Nucleus accumbens (tissue), 56 donors: Measurements from ENCODE around the gene PTPRN2.
"Not testable (repeated sequence)": the region's sequence is repeated elsewhere in the genome, so short reads cannot be mapped to it uniquely, and the experiment has no call there.

Experiments used
- DNase-seq, 56 donors: peaks; one replicate each; lab custom pipeline; 2025; lab: John Stamatoyannopoulos, UW

PTPRN2 gene

DNA sequence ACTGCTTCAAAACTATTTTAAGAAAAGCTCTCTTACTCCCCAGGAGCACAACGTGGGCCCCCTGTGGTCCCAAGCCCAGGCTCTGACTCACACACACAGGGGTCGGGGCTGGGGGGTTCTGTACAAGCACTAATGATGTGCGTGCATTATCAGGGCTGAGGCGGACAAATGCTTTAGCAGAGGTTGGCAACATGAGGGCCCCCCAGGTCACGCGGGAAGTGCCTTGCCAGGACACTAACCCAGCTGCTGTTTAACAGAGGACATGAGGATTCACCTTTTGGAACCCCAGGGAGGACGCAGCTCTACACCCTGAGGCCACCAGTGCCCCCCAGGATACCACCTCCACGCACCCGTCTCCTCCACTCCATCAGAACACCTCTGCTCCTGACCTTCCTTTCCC, 908.0 kb downstream of the PTPRN2 start:
- no peak for DNase-seq

DNA sequence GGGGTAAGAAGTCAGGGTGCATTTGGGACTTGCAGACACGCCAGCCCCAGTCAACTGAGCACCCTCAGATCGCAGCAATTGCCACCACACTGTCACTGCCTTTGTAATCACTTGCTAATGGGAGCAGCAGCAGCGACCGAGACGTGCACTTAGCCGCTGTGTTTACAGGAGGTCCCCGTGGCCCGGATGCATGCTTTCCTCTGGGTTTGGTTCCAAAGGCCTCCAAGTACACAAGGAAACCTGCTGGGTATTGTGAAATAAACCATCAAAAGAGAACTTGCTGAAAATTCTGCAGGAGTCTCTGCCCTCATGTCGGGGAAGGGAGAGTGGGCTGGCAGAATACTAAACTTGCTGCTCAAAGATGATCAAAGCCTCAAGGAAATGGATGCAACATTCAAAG, 909.1 kb downstream of the PTPRN2 start:
- peak in 2 of 56 donors; percentile 32 to 43 for DNase-seq

DNA sequence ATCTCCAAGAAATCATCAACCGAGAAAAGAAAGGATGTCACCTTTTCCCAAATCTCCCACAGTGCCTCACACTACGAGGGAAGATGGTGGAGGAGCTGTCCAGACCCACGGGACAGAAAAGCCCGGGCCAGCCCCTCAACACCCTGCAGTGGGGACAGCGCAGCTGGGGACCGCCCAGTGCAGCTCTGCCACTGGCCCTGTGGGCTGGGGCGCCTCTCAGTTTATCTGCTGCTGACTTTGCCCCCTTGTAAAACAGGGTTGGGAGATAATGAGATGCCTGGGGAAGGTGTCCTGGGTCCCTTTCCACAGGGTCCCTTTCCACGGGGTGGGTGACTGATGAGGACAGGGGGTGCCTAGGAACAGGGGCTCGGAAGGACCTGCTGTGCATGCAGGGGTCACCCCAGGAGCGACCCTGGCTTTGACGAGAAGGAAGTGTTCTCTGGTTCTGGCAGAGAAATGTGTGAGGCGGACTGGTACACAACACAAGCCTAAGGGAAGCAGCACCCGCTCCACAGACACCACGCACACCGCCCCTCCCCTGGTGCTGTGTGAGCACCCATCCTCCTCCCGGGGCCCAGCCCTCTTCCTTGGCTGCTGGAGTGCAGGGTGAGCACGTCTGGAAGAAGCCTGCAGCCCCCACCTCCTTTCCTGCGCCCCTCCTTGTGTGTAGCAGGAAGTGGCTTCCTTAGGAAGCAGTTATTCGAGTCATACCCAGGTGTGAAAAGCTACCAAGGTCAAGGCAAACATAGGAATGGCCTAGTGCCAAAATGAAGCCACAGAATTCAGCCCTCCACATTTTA, 911.0 kb downstream of the PTPRN2 start:
- DNase-seq, result no peak

DNA sequence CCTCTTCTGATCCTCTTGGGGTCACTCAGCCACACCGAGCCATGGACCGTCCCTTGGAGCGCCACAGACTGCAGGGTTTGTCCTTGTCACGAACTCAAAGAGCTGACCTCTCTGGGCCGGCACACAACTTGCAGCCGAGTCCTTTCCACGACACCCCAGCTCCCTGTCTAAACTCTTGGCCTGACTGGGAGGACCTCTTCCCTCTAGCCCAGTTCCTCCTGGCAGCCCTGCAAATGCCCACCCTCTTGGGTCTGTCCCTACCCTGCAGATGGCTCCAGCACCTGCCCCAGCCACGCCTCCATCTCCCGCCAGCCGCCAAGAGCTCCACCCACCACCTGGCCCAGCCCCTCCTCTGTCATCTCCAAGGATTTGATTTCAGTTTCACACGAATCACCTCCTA, 911.6 kb downstream of the PTPRN2 start:
- DNase-seq, result no peak

DNA sequence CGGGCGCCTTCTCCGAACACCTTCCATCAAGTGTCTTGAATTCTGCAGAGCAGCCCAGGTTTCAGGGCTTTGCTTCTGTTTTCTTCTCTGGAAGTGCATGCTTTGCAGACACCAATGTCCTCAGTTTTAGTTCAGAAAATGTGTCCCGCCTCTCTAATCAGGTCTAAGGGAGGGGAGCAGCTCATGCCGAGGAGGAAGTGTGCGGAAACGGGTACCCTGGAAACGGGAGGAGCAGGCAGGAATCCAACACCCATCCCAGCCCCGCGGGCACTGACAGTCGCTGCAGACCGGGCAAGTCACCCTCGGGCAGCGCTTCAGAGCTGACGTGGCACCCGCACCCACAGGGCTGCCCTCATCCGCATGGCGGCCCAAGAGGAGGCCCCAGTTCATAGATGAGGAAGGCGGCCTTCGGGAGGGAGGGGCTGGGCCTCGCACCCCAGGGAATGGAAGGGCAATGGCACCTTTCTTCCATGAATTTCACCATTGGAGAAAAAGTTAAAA, 912.1 kb downstream of the PTPRN2 start:
- no peak for DNase-seq

DNA sequence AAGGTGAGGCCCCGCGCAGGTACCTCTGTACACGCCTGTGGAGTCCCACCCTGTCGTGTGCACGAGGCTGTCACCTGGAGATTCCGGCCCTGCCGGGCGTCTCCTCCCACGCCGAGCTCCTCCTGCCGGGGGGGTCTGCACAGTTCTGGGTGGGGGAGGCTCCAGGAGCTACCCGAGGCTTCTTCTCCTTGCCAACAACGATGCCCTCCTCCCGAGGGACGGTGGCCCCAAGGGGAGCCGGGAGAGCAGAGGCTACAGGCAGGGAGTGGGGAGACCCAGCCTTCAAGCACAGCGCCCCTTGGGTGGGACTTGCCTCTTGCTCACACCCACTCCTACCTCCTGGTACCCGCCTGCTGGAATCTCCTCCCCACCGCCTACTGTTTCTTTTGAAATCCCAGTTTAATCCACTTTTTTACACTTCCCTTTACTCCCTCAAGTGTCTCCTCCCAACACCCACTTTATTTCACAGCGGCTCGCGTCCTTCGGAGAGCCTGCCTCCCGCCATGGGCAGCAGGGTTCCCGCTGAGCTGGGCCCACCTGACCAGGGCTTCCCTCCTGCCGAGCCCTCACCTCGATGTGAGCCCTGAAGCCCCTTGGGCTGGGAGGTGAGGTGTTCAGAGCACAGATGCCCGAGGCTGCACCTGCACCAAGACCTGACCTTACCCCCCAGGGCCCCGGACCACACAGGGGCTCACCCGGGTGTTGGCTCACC, 912.8 kb downstream of the PTPRN2 start:
- DNase-seq, result peak in 5 of 56 donors; percentile 29 to 52 (median 49)

DNA sequence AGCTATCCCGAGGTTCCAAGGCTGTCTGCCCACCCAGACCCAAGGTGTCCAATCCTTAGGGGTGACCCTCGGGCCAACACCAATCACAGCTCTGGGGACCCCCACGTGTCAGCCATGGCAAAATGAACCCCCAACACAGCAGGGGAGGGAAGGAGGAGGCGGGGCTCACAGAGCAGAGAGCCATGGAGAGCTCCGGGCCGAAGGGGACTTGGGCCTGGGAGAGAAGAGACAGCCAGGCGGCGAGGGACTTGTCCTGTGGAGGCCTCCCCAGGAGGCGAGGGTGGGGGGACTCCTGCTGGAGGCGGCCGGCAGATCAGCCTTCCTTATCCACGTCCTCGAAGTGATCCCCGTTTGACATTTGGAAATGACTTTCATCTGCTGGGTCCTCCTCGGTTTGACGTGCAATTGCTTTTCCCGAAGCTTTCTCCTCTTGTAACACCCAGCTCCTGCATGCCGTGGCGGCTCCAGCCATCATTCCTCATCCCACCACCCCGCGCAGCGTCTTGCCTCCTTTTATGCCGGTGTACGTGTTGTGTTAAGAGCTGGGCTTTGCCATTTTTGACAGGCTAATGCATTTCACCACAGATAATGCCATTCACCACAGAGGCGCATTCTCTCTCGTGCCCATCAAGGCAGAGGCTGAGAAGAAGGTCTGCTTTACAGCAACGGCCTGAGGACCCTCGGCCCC, 913.5 kb downstream of the PTPRN2 start:
- DNase-seq, result peak in 2 of 56 donors; percentile 31 to 36

DNA sequence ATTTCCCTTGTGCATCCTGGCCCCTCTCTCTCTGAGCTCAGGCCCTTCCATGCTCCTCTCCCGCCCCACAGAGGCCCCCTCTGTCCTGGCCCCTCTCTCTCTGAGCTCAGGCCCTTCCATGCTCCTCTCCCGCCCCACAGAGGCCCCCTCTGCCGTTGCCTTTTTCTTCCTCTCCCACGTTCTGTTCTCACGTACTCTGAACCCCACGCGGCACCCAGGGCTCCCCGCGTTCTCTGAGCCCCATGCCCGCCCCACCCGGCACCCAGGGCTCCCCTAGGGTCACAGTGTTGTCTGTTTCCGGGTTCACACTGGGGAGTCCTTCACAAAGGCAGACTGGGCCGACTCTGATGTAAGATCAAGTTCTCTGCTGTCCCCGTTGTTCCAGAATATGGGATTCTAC, 914.0 kb downstream of the PTPRN2 start:
- no peak for DNase-seq

DNA sequence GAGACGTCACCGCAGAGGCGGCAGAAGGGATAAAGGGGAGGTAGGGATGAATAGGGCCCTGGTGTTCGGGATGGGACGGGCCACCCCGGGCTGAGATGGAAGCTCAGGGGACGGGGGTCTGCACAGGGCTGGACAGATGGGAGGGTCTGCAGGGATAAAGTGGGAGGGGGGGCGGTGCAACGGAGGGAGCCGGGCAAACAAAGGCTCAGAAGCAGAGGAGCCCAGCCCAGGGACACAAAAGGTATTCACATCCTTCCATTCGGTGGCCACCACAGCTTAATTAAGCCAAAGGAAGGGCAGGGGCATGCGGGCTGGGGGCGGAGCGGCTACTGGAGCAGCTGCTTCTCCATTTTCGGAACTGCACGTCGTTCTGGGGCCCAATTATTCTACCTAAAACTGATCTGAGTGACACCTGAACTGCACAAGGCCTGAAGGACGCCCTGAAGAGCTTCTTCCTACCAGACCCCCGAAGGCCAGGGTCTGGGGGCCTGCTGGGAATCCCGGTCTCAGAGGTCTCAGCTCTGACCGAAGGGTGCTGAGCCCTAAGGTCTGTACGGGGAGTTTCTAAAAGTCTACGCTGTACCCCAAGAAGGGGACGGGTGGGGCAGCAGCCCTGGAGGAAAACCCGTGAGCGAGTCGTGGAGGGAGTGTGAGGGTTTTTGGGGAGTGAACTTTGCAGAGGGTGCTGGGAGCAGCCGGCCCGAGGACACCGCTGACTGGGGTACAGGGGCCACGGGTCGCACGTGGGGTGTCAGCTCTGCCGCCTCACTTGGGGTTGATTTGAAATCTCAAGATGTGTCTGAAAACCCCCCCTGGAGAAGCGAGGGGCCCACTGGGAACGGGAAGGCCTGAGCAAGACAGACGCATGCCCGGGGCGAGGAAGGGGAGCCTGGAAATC, 916.0 kb downstream of the PTPRN2 start:
- no peak for DNase-seq

DNA sequence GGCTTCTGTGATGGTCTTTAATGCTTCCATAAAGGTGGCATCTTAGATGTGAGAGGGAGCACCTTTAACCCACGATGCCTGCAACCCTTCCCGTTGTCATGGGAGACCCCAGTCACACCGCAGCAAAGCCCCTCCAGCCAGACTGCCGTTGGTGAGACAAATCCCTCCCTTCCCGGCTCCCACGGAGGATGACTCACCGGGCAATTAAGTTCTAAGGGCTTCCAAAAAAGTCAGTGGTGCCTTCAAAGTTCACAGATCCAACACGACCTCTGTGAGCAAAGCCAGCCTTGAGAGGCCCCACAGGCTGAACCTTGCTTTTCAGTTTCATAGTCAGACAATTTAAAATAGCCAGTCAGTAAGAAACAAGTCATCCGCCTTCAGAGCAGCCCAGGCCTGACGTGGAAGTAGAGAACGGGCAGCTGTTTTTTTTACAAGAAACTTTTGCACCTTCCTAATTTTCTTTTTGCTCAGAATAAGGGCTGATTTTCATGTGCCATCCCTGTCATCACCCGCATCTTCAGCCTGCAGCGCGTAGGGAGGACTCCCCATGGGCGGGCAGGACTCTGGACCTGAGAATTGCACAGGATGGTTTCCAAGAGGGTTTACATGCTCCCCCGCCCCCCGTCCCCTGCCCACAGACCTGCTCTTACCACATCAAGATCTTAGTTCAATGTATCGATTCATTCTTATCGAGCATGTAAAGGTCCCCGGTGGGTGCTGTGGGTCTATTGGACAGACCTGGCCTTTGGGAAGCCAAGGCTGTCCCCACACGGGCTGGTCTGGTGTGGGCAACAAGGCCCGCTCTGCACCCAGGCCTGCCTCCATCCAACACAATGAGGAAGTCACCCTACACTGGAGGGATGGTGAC, 916.9 kb downstream of the PTPRN2 start:
- DNase-seq, result peak in 2 of 56 donors; percentile 40 to 49

DNA sequence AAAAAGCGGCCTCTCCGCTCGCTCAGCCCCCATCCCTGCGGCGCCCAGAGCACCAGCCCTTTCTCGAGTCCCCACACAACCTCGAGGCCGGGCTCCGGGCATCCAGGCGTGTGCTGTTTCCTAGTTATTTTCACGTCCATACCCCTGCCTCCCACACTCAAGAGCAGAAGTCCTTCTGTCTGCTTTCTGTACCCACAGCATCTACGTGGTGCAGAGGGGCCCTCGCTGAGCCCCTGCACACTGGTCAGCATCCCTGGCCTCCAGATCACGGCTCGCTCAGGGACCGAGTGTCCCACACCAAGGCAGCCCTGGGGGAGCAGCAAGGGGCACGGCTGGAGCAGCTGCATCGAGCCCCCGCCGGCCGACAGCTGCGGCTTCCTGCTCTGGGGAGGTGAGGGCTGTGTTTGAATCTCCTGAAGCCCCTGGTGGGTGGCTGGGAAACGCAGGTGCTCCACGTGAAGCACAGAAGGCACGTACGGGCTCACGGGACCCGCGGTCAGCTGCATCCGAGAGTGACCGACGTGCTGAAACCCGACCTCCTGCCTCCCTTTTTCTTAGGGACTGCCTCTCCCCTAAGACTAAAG, 917.8 kb downstream of the PTPRN2 start:
- DNase-seq, result no peak

DNA sequence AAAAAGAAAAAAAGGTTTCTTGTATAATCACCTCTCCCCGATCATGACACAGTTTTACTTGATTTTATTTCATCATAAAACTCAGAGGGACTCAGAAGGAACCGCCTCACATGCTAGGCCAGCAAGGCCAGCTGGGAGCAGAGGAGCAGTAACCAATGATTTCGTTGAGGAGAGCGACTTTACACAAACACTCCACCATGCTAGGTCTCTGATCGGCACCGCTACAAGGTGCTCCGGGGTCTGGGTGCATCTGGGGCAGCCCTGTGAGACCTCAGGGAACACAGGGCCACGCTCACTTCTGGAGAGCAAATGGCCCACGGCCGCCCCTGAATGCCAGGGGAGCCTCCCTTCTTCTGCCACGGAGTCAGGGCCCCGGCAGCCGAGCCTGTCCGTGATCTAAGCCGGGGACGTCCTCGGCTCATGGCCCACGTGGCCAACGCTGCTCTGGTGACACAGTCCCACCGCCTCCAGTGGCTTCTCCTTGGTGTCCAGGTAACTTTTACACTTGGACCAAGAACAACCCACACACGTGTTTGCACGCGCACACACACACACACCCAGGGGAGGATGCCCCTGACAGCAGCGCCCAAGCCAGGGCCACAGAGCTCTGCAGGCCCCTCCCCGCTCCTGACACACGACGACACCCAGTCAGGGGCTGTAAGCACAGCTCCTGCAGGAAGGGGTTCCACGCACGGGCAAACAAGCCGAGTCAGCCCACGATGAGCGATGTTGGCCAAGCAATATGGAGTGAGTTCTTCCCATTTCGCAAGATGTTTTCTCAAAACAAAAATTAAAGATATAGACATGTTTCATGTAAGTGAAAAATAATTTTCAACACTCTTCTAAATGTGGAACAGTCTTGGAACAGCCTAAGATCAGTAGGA, 918.5 kb downstream of the PTPRN2 start:
- no peak for DNase-seq

DNA sequence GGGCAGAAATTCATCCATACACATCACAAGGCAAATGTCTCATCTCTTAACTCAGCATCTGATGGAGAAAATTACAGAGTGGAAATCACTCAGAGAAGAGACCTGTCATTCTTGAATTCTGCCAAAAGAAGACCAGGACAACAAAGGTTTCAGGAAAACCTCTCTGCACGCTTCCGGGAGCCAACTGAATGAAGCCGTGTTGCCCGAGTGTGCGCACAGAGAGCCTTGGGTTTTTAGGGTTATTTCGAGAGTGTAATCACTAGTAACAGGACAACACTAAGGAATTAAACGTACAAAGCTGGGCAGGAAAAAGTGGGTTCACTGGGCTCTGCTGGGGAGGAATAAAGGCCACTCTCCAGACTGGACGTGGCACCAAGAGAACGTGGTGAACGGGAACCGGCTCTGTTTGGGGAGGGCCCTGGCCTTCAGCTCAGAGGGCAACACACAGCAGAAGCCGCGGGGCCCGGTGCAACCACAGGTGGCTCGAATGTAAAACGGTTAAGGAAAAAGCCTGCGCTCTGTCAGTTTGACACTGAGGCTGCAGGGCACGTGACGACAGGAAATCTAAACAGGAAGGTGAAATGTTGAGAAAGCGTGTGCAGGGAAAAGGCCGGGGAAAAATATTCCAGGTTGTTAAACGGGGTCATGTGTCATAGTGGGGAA, 919.3 kb downstream of the PTPRN2 start:
- DNase-seq, result no peak

DNA sequence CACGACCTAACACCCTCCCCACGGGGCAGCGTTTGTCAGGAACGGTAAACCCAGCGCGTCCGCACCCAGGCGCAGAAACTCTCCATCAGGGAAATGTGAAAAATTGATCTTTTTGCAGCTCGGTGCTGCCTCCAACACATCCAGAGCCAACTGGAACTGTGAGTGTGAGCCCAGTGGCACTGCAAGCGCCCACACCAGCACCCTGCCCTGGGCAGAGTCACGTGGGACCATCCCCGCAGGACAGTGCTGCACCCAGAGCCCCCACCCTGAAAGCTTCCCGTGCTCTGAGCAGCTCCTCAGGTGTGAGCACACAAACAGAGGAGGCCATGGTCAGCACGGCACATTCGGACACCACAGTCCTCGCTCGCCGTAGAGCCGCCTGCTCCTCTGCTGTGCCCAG, 919.9 kb downstream of the PTPRN2 start:
- no peak for DNase-seq

DNA sequence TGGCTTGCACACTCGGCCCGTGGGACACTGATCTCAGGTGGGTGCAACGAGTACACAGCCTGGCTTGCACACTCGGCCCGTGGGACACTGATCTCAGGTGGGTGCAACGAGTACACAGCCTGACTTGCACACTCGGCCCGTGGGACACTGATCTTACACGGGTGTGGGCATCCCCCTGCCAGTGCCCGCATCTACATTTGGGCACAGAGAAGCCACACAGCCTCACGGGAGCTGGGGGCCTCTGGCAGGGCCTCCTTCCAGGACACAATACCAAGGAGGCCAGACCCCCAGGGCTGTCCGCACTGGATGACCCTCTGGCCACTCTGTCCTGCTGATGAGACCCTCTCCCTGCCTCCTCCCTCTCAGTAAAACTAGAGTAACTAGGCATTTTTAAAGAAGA, 920.4 kb downstream of the PTPRN2 start:
- no peak for DNase-seq

DNA sequence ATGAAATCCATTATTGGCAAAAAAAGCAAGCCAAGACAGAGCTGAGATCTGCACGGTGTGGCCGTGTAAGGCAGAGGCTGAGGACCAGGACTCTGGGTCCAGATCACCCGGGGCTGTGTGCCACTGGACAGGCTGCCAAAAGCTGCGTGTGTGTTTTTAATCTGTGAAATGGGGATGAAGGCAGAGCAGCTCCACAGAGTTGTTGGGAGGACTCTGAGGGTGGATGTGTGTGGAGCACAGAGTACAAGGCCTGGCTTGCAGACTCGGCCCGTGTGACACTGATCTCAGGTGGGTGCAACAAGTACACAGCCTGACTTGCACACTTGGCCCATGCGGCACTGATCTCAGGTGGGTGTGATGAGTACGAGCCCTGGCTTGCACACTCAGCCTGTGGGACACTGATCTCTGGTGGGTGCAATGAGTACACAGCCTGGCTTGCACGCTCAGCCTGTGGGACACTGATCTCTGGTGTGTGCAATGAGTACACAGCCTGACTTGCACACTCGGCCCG, 921.0 kb downstream of the PTPRN2 start:
- no peak for DNase-seq

DNA sequence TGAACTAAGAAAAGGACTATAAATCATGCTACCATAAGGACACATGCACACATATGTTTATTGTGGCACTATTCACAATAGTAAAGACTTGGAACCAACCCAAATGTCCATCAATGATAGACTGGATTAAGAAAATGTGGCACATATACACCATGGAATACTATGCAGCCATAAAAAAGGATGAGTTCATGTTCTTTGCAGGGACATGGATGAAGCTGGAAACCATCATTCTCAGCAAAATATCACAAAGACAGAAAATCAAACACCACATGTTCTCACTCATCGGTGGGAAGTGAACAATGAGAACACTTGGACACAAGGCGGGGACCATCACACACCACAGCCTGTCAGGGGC, 922.0 kb downstream of the PTPRN2 start:
- not testable (repeated sequence) for DNase-seq
